ENCODE data around the gene TMED5. TPM values are rescaled to one million over a fixed set of nuclear protein-coding genes. Genes with fewer than 3 reads are reported as not detected.
A peak's percentile ranks its signal among the peaks of the same experiment; 100 is the strongest.

The TMED5 gene
- total RNA-seq, 6 donors from 2014 or later, result 40.3 to 137 (median 85.9) TPM

GRCh38 chr1:93194231-93194990 is 14.2 kb upstream of the TMED5 start:
- peaks cover 0 to 4% (median 0%) of the 10 kb centered on the region in 4 donors for H3K36me3 ChIP-seq
- 86 to 89% methylated on average over 4 of the region's 4 CpGs for WGBS, 2 donors
- H3K9me3 ChIP-seq, result no peaks in the 10 kb centered on the region
- TF ChIP-seq POLR2A (IDR thresholded peaks at IDR 0.05), result no peak
- TF ChIP-seq POLR2AphosphoS5 (IDR thresholded peaks at IDR 0.05), result no peak
- no peak for TF ChIP-seq EP300 (IDR thresholded peaks at IDR 0.05)
- no peak for TF ChIP-seq CTCF (IDR thresholded peaks at IDR 0.05)
- H3K4me1 ChIP-seq, result no peaks in the 10 kb centered on the region
- DNase-seq (no peak), ATAC-seq (ENCODE audit: low FRiP score in 2 of 2) (no peak)
- H3K27ac ChIP-seq, result no peak overlapping the region
- no peaks in the 10 kb centered on the region for H3K27me3 ChIP-seq
- no peak overlapping the region for H3K4me3 ChIP-seq

DNA sequence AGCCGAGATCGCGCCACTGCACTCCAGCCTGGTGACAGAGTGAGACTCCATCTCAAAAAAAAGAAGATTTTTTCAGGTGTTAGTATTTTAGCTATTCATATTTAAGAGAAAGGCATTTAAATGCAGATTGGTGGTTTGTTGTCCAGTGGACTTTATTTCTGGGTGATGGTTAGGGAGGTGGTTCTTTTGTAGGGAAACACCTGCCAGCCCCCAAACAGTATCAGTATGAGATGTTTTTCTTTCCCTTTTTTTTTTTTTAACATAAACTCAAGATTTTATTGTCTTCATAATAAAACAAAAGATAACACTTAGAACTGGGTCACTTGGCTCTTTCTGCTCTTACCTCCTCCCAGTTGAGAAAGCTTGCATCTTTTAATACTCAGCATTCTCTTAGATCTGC is 10.2 kb upstream of the TMED5 start:
- Histone ChIP-seq H3K9me3 (no peaks in the 10 kb centered on the region), H3K4me3 (no peak overlapping the region), H3K27me3 (no peaks in the 10 kb centered on the region), H3K27ac (no peak overlapping the region), H3K36me3 (no peaks in the 10 kb centered on the region), H3K4me1 (no peaks in the 10 kb centered on the region)
- 98% methylated on average over 3 of the region's 3 CpGs for WGBS, 2 donors
- DNase-seq, result no peak
- no peak for TF ChIP-seq POLR2AphosphoS5 (IDR thresholded peaks at IDR 0.05)
- TF ChIP-seq CTCF (IDR thresholded peaks at IDR 0.05), result no peak
- no peak for TF ChIP-seq POLR2A (IDR thresholded peaks at IDR 0.05)
- TF ChIP-seq EP300 (IDR thresholded peaks at IDR 0.05), result no peak
- no peak for ATAC-seq (ENCODE audit: low FRiP score in 2 of 2)

DNA sequence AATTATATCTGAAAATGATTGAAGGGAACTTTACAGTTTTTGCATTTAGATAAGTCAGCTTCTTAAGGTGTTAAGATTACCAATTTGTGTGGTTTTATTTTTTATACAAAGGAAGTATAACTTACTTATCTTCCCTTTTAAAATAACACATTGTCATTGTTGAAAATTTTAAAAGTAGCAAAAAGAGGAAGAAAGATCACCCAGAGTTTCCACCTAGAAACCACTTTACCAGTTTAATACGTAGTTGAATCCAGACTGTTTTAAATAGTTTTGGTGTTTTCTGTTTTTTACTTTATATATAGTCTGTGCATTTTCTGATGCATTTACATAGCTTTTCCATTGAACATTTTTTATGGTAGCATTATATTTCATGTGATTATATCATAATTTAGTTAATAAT is 6.5 kb upstream of the TMED5 start:
- Histone ChIP-seq H3K4me3 (no peak overlapping the region), H3K9me3 (no peaks in the 10 kb centered on the region), H3K4me1 (peaks cover 0 to under 1% (median 0%) of the 10 kb centered on the region in 4 donors), H3K27ac (no peak overlapping the region), H3K27me3 (no peaks in the 10 kb centered on the region), H3K36me3 (no peaks in the 10 kb centered on the region)
- 55 to 66% methylated on average over 1 of the region's 1 CpG for WGBS, 2 donors
- ATAC-seq (ENCODE audit: low FRiP score in 2 of 2) (no peak), DNase-seq (no peak)
- TF ChIP-seq CTCF (IDR thresholded peaks at IDR 0.05) (no peak), POLR2AphosphoS5 (IDR thresholded peaks at IDR 0.05) (no peak), EP300 (IDR thresholded peaks at IDR 0.05) (no peak), POLR2A (IDR thresholded peaks at IDR 0.05) (no peak)

- TF ChIP-seq CTCF (IDR thresholded peaks at IDR 0.05), result no peak
- TF ChIP-seq EP300 (IDR thresholded peaks at IDR 0.05), result no peak
- no peak for TF ChIP-seq POLR2A (IDR thresholded peaks at IDR 0.05)
- TF ChIP-seq POLR2AphosphoS5 (IDR thresholded peaks at IDR 0.05), result no peak
- H3K27ac ChIP-seq, result peak within 1 kb of the TSS; percentile 95 to 100 (median 98)
- H3K9me3 ChIP-seq, result no peaks in the 10 kb centered on the region
- peak in 1 of 2 donors; percentile 5 for ATAC-seq (ENCODE audit: low FRiP score in 2 of 2)
- H3K4me3 ChIP-seq, result peak within 1 kb of the TSS; percentile 73 to 87 (median 76)
- H3K4me1 ChIP-seq, result peaks cover 10 to 24% (median 15%) of the 10 kb centered on the region in 4 donors
- H3K27me3 ChIP-seq, result no peaks in the 10 kb centered on the region
- peaks cover 0 to 4% (median 0%) of the 10 kb centered on the region in 4 donors for H3K36me3 ChIP-seq
- DNase-seq, result no peak
- 2 to 6% methylated on average over 17 to 28 of the region's 43 CpGs for WGBS, 2 donors
Observed at GRCh38 chr1:93180723-93181613, 755 bp upstream of the TMED5 start, which contains the start of gene CCDC18. Gene CCDC18 (plus strand): TSS chr1:93180724. CDS start chr1:93183362, 2,638 bp downstream.

Measured in upper lobe of left lung (tissue), 6 donors.